Heart left ventricle (tissue), 13 donors: Measurements from ENCODE around the gene ARAP1.

ENCODE experiments used
- POLR2A ChIP-seq, 2 donors: fragments of 450-650 bp; IDR thresholded peaks; one replicate each; pipeline ENCODE4 v1.6.1; 2017; ENCODE audit warnings: antibody characterized with exemption in 2 of 2, mild to moderate bottlenecking in 2 of 2, moderate library complexity in 2 of 2
- TF ChIP-seq, protein P1 (sequence below), 12 donors: fragments of 200-600 bp; sonication (generic) in 4 of 12; IDR thresholded peaks; one replicate each; pipeline versions ENCODE4 v1.5.0 to v1.8.0; 2018 to 2022; ENCODE audit warnings: antibody characterized with exemption in 12 of 12, mild to moderate bottlenecking in 5 of 12
- donor health status: ischemic (EF 13 %, LVEDD 7.1; RV severe dilation, severe dysfunction).
- donor health status: DM: no; HTN: yes; CAD: no.
- donor health status: DM: no; HTN: no; CAD: no.
- donor health status: ischemic (EF 25% LVEDD 6.9; RV normal size, moderate dysfunction).
- donor health status: ischemic (EF 25% LVEDD 5.7; RV mildly dilated, moderate dysfunction).
- donor health status: ischemic (EF 35%, LVEDD 5.7; RV mildly dilated, moderate dysfunction).
- donor health status: nonischemic (EF 11% LVEDD 7.7; RV severe dilation, severe dysfunction).
- donor health status: DM: yes; HTN: yes; CAD: no.
- donor health status: PGD.
- donor health status: ischemic (EF 29% LVEDD 5.4; RV normal size, mild dysfunction).
- donor health status: nonischemic (EF 23%, LVEDD 6.1; RV moderate dilation, normal function).

DNA sequence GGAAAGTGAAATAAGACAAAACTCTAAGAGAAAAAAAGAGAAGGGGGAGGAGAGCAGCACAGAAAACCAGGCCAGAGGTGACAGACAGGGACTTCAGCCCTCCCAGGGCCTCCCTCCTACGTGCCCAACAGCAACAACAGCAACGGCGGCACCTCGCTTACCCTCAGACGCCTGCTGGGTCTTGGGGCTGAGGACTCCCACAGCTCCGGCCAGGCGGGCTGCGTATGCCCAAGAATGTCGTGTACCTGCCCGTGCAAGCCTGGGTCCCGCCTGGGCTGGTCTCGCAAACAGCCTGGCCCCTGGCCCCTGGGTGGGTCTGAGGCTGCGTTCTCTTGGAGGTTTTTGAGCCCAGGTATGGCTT is 30.5 kb downstream of the ARAP1 start:
- TF ChIP-seq, protein P1, sequence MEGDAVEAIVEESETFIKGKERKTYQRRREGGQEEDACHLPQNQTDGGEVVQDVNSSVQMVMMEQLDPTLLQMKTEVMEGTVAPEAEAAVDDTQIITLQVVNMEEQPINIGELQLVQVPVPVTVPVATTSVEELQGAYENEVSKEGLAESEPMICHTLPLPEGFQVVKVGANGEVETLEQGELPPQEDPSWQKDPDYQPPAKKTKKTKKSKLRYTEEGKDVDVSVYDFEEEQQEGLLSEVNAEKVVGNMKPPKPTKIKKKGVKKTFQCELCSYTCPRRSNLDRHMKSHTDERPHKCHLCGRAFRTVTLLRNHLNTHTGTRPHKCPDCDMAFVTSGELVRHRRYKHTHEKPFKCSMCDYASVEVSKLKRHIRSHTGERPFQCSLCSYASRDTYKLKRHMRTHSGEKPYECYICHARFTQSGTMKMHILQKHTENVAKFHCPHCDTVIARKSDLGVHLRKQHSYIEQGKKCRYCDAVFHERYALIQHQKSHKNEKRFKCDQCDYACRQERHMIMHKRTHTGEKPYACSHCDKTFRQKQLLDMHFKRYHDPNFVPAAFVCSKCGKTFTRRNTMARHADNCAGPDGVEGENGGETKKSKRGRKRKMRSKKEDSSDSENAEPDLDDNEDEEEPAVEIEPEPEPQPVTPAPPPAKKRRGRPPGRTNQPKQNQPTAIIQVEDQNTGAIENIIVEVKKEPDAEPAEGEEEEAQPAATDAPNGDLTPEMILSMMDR (IDR thresholded peaks at IDR 0.05): no peak
- no peak for TF ChIP-seq POLR2A (IDR thresholded peaks at IDR 0.05)
